ENCODE data around the gene DNER.
"Not testable (repeated sequence)": the region's sequence is repeated elsewhere in the genome, so short reads cannot be mapped to it uniquely, and the experiment has no call there.

Gene DNER

DNA sequence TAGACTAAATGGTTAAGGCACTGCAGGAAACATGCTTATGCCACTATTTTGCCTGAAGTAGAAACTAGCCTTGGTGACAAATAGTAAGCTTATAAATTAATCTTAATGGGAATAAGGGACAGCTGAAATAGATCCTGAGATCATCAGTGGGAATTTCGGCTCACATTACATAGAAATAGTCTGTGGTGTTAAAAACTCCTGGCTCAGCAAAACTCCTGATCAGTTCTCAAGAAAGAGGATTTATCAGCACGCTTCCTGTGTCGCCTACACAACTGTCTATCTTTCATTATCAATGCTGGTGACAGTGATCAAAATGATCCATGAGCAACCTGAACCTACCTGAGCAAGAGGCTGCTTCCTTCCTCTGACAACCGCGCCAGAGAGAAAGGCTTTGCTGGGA, 17.0 kb upstream of the DNER start:
- TF ChIP-seq, protein P1, sequence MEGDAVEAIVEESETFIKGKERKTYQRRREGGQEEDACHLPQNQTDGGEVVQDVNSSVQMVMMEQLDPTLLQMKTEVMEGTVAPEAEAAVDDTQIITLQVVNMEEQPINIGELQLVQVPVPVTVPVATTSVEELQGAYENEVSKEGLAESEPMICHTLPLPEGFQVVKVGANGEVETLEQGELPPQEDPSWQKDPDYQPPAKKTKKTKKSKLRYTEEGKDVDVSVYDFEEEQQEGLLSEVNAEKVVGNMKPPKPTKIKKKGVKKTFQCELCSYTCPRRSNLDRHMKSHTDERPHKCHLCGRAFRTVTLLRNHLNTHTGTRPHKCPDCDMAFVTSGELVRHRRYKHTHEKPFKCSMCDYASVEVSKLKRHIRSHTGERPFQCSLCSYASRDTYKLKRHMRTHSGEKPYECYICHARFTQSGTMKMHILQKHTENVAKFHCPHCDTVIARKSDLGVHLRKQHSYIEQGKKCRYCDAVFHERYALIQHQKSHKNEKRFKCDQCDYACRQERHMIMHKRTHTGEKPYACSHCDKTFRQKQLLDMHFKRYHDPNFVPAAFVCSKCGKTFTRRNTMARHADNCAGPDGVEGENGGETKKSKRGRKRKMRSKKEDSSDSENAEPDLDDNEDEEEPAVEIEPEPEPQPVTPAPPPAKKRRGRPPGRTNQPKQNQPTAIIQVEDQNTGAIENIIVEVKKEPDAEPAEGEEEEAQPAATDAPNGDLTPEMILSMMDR (IDR thresholded peaks at IDR 0.05; ENCODE audit: control insufficient read depth, insufficient read depth, low read depth, low read length, missing control alignments): no peak
- no peak overlapping the region for H3K4me3 ChIP-seq (ENCODE audit: control insufficient read depth, low read depth, low read length)
- no peak for DNase-seq (ENCODE audit: low read depth)

DNA sequence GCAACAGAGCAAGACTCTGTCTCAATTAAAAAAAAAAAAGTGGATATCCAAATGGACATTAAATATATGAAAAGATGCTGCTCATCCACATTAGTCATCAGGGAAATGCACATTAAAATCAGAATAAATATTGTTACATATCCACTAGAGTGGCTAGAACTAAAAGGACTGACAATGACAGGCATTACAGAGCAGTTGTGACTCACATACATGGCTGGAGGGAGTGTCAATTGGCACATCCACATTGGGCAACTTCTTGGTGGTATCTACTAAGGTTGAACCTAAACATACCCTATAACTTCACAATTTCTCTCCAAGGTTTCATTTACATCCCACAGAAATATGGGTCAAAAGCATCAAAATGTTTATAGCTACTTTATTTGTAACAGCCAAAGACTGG, 14.0 kb upstream of the DNER start:
- TF ChIP-seq, protein P1 (IDR thresholded peaks at IDR 0.05; ENCODE audit: control insufficient read depth, insufficient read depth, low read depth, low read length, missing control alignments): no peak
- no peak for DNase-seq (ENCODE audit: low read depth)

DNA sequence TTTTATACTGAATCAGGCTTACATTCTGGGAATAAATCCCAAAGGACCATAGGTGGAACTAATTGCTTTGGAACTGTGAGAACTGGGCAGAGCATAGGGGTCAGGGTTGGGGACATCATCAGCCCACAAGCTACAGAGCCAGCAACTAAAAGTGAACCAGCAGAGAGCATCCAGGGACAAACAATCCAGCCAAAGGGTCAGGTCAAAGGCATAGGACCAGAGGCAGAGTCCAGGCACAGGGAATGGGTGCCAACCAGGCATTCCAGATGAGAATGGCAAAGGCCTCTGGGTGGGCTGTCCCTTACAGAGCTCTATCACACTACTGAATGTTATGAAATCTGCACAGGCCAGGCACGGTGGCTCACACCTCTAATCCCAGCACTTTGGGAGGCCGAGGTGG, 12.3 kb upstream of the DNER start:
- TF ChIP-seq, protein P1 (IDR thresholded peaks at IDR 0.05; ENCODE audit: control insufficient read depth, insufficient read depth, low read depth, low read length, missing control alignments): no peak
- no peak for DNase-seq (ENCODE audit: low read depth)
- H3K4me3 ChIP-seq (ENCODE audit: control insufficient read depth, low read depth, low read length): no peak overlapping the region

More for the DNA sequence above, 14.0 kb upstream of the DNER start:
- H3K4me3 ChIP-seq (ENCODE audit: control insufficient read depth, low read depth, low read length): no peak overlapping the region

DNA sequence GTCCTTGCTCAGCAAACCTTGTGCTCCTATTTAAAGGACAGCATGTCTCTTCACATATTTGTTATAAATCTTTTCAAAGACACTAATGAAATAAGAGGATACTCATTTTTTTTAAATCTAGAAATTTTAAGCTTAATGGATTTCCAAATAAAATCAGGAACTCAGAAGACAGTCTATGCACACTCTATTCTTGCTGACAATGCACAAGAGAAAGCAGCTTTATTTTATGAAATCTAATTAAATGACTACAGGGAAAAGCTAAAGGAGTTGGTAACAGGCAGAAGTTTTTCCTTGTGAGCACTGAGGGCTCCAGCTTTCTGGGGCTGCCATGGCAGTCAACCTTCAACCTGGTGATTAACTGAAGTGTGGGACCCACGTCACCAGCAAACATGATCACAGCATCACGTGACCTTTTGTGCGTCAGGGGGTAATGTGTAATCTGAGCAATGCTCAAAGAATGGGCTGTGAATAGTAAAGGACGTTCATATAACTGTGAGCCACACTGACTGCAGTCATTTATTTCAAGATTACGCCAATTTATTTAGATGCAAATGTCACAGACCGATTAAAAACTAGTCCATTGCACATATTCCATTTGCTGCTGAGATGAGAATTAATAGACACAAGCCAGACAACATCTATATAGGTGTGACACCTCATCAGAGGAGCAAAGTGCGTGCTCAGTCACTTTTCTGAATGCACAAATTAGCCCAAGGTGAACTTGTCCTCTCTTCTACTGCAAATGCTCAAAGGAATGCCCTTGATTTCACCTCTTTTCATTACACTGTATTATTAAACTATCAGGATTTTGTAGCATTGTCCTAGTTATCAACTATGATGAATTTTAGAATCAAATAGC, 11.6 kb upstream of the DNER start:
- DNase-seq (ENCODE audit: low read depth): peak; percentile 31
- TF ChIP-seq, protein P1 (IDR thresholded peaks at IDR 0.05; ENCODE audit: control insufficient read depth, insufficient read depth, low read depth, low read length, missing control alignments): no peak
- H3K4me3 ChIP-seq (ENCODE audit: control insufficient read depth, low read depth, low read length): no peak overlapping the region

DNA sequence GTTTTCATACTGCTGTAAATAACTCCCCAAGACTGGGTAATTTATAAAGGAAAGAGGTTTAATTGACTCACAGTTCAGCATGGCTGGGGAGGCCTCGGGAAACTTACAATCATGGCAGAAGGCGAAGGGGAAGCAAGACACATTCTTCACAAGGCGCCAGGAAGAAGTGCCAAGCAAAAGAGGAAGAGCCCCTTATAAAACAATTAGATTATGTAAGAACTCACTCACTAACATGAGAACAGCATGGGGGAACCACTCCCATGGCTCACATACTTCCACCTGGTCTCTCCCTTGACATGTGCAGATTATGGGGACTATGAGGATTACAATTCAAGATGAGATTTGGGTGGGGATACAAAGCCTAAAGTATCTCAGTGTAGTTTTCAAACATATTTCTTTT, 8.8 kb upstream of the DNER start:
- not testable (repeated sequence) for DNase-seq (ENCODE audit: low read depth); H3K4me3 ChIP-seq (ENCODE audit: control insufficient read depth, low read depth, low read length)

DNA sequence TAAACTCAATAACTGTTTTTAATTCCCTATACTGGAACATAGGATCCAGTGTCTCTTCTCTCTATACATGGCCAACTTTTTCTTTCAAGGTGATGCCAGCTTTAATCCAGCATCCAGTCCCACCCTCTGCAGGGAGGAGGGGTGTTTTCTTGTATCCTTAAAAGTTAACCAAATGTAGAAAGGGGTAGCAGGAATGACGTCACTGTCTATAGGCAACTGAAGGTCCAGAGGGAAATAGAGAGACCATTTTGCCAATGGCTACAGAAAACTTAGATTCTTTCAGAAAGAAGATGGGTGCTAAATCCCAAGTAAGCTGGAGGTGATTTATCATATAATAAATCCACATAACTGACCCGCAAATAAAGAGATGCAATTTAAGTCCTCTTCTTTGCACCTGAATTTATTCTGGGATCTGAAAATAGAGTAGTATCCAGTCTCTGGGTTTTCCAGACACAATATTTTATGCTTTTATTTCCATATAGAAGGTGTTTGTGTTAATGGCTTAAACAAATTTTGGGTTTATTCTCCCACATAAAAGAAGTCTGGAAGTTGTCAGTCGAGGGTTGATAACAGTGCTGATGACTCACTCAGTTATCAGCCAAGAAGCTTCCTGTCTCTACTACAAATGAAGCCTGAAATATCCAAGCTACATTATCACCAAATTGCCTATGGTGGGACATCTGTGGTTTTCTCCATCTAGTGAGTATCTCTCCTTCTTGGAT, 5.7 kb upstream of the DNER start:
- no peak for DNase-seq (ENCODE audit: low read depth)
- TF ChIP-seq, protein P1 (IDR thresholded peaks at IDR 0.05; ENCODE audit: control insufficient read depth, insufficient read depth, low read depth, low read length, missing control alignments): no peak
- H3K4me3 ChIP-seq (ENCODE audit: control insufficient read depth, low read depth, low read length): no peak overlapping the region

DNA sequence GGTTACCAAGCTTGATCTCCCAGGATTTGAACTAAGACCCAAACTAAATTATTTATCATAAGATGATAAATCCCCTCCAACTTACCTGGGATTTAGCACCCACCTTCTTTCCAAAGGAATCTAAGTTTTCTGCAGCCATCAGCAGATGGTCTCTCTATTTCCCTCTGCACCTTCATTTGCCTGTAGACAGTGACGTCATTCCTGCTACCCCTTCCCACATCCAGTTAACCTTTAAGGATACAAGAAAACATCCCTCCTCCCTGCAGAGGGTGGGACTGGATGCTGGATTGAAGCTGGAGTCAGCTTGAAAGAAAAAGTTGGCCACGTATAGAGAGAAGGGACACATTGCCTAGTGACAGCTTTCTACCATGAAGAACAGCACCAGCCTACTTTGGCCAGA, 3.7 kb upstream of the DNER start:
- TF ChIP-seq, protein P1 (IDR thresholded peaks at IDR 0.05; ENCODE audit: control insufficient read depth, insufficient read depth, low read depth, low read length, missing control alignments): no peak
- DNase-seq (ENCODE audit: low read depth): no peak
- H3K4me3 ChIP-seq (ENCODE audit: control insufficient read depth, low read depth, low read length): no peak overlapping the region
